GM19372 (cell line): ENCODE measurements around the gene BTBD9.

Experiments
- ATAC-seq: cut with Tn5 transposase; IDR thresholded peaks from one replicate; pipeline ENCODE4 v1.9.1; 2021; ENCODE audit warnings: mild to moderate bottlenecking, low read depth, moderate library complexity; ENCODE audit not compliant: unreplicated experiment

Gene BTBD9

GRCh38 chr6:38514399-38514798, 125.3 kb downstream of the BTBD9 start:
- no peak for ATAC-seq

GRCh38 chr6:38512211-38512610, 127.5 kb downstream of the BTBD9 start:
- no peak for ATAC-seq

GRCh38 chr6:38510205-38510604, 129.5 kb downstream of the BTBD9 start:
- no peak for ATAC-seq

GRCh38 chr6:38509713-38510112, 130.0 kb downstream of the BTBD9 start:
- ATAC-seq: no peak

- no peak for ATAC-seq
Measured at GRCh38 chr6:38508894-38509293, 130.8 kb downstream of the BTBD9 start.

GRCh38 chr6:38508286-38508685, 131.4 kb downstream of the BTBD9 start:
- no peak for ATAC-seq

- ATAC-seq: no peak
Measured at GRCh38 chr6:38507173-38507572, 132.6 kb downstream of the BTBD9 start.

- no peak for ATAC-seq
Measured at GRCh38 chr6:38505826-38506225, 133.9 kb downstream of the BTBD9 start.

GRCh38 chr6:38504996-38505395, 134.7 kb downstream of the BTBD9 start:
- ATAC-seq: no peak

- no peak for ATAC-seq
Measured at GRCh38 chr6:38503960-38504682, 135.6 kb downstream of the BTBD9 start.

GRCh38 chr6:38503032-38503773, 136.5 kb downstream of the BTBD9 start:
- ATAC-seq: no peak

GRCh38 chr6:38502423-38502822, 137.3 kb downstream of the BTBD9 start:
- no peak for ATAC-seq

GRCh38 chr6:38501931-38502330, 137.8 kb downstream of the BTBD9 start:
- no peak for ATAC-seq

- ATAC-seq: no peak
Measured at GRCh38 chr6:38499529-38500096, 140.1 kb downstream of the BTBD9 start.

- ATAC-seq: no peak
Measured at GRCh38 chr6:38498805-38499445, 140.8 kb downstream of the BTBD9 start.

- no peak for ATAC-seq
Measured at GRCh38 chr6:38498085-38498484, 141.6 kb downstream of the BTBD9 start.

- no peak for ATAC-seq
Measured at GRCh38 chr6:38497546-38497945, 142.2 kb downstream of the BTBD9 start.

GRCh38 chr6:38495922-38496635, 143.7 kb downstream of the BTBD9 start:
- ATAC-seq: no peak

GRCh38 chr6:38495518-38495917, 144.2 kb downstream of the BTBD9 start:
- ATAC-seq: no peak

GRCh38 chr6:38493931-38494547, 145.7 kb downstream of the BTBD9 start:
- ATAC-seq: no peak
